ENCODE measurements around the gene SRCIN1.

The SRCIN1 gene

DNA sequence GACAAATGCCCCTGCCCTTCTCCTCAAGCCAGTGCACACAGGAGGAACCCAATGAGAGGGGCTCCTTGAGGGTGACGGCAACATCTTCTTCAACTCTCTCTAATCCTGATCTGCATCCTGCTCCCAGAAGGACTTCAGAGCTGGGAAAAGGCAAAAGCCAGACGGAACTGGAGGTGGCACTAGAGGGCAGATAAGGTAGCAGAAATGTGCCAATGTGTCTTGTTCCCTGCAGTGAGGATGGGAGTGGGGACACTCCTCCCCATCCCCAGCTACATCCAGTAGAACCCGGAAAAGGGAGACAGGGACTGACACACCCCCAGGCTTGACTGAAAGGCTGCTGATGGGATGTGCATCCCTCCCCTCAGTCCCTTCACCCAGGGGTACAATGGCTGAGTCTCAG lies 28.5 kb downstream of the SRCIN1 start:
- Mint-ChIP-seq H3K36me3 (ENCODE audit: low read depth) (no peaks in the 10 kb centered on the region), H3K4me3 (peak overlapping the region in 1 of 3 experiments; percentile 43), H3K27ac (no peak overlapping the region), H3K9me3 (no peaks in the 10 kb centered on the region), H3K4me1 (peaks cover 39% of the 10 kb centered on the region), H3K27me3 (ENCODE audit: low read depth) (peaks cover 82% of the 10 kb centered on the region)
- TF ChIP-seq, protein P1, sequence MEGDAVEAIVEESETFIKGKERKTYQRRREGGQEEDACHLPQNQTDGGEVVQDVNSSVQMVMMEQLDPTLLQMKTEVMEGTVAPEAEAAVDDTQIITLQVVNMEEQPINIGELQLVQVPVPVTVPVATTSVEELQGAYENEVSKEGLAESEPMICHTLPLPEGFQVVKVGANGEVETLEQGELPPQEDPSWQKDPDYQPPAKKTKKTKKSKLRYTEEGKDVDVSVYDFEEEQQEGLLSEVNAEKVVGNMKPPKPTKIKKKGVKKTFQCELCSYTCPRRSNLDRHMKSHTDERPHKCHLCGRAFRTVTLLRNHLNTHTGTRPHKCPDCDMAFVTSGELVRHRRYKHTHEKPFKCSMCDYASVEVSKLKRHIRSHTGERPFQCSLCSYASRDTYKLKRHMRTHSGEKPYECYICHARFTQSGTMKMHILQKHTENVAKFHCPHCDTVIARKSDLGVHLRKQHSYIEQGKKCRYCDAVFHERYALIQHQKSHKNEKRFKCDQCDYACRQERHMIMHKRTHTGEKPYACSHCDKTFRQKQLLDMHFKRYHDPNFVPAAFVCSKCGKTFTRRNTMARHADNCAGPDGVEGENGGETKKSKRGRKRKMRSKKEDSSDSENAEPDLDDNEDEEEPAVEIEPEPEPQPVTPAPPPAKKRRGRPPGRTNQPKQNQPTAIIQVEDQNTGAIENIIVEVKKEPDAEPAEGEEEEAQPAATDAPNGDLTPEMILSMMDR (IDR thresholded peaks at IDR 0.05; ENCODE audit: unreplicated experiment in 3 of 3) = no peak

DNA sequence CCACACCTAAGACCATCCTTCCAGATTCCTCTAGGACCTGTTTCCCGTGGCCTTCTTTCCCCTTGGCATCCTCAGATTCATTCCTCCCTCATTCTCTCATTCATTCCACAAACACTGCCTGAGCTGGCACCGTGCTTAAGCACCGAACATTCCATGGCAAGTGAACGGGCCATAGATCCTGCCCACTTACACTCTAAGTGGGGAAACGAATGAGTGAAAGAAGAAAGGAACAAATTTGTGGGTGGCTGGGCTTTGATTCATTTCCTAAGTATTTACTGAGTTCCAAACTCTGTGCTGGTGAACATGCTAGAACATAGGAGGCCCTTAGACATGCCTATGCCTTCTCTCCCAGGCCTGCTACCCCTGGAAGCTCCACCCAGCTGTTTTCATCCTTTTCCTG lies 30.0 kb downstream of the SRCIN1 start:
- no peaks in the 10 kb centered on the region for H3K36me3 Mint-ChIP-seq (ENCODE audit: low read depth)
- peak overlapping the region in 1 of 3 experiments; percentile 12 for H3K4me3 Mint-ChIP-seq
- peaks cover 43% of the 10 kb centered on the region for H3K4me1 Mint-ChIP-seq
- H3K27me3 Mint-ChIP-seq (ENCODE audit: low read depth) = peaks cover 86% of the 10 kb centered on the region
- no peak overlapping the region for H3K27ac Mint-ChIP-seq
- TF ChIP-seq, protein P1 (IDR thresholded peaks at IDR 0.05; ENCODE audit: unreplicated experiment in 3 of 3) = no peak
- no peaks in the 10 kb centered on the region for H3K9me3 Mint-ChIP-seq

DNA sequence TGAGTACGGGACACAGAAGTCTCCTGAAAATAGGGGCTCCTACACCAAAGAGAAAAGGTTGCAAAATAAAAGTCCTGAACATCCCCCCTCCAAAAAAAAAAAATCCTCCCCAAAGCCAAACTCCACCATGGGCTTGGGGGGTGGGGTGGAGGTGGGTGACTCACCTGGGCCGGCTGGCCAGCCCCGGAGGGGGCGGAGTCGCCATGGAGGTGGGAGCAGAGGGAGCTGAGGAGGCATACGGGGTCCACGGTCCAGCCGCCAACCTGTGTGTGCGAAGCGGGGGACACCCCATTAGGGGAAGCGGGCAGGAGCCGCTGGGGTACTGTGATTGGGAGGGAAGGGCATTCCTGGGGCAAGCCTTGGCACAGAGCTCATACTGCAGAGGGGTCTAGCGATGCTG lies 31.0 kb downstream of the SRCIN1 start:
- Mint-ChIP-seq H3K27ac (no peak overlapping the region), H3K27me3 (ENCODE audit: low read depth) (peaks cover 88% of the 10 kb centered on the region), H3K4me3 (no peak overlapping the region), H3K4me1 (peaks cover 38% of the 10 kb centered on the region), H3K36me3 (ENCODE audit: low read depth) (no peaks in the 10 kb centered on the region), H3K9me3 (no peaks in the 10 kb centered on the region)
- TF ChIP-seq, protein P1 (IDR thresholded peaks at IDR 0.05; ENCODE audit: unreplicated experiment in 3 of 3) = no peak

DNA sequence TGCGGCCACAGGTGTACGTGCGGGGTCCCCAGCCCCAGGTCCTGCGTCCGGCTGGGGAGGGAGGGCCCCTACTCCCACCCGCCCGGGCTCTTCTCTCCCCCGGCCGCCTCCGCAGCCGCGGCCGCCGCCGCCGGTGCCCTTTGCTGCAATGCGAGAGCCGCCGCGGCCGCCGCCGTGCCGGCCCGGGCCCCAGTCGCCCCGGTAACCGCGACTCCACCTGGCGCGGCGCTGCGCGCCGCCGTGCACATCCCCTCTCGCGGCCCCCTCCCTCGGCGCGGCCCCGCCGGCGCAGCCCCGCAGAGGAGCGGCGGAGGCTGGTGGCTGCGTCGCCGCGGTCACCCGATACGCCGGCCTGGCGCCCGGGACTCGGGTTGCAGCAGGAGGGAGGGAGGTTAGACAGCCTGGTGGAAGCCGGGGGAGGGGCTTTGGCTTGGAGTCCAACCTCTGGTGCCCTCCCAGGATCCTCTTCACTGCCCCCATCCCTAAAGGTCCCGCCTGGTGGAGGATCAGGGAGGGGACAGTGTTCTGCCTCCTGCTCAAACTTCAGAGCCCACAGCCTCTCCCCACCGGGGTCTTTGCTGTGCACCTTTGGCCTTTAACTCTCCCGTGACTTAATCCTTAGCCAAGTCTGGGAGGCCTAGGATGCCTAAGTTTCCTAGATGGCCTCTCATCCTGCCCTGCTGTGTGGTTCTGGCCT lies 32.9 kb downstream of the SRCIN1 start:
- Mint-ChIP-seq H3K27me3 (ENCODE audit: low read depth) (peaks cover 92% of the 10 kb centered on the region), H3K9me3 (no peaks in the 10 kb centered on the region), H3K36me3 (ENCODE audit: low read depth) (no peaks in the 10 kb centered on the region), H3K4me3 (peak overlapping the region; percentile 50 to 73 (median 71)), H3K27ac (no peak overlapping the region), H3K4me1 (peaks cover 36% of the 10 kb centered on the region)
- TF ChIP-seq, protein P1 (IDR thresholded peaks at IDR 0.05; ENCODE audit: unreplicated experiment in 3 of 3) = no peak

DNA sequence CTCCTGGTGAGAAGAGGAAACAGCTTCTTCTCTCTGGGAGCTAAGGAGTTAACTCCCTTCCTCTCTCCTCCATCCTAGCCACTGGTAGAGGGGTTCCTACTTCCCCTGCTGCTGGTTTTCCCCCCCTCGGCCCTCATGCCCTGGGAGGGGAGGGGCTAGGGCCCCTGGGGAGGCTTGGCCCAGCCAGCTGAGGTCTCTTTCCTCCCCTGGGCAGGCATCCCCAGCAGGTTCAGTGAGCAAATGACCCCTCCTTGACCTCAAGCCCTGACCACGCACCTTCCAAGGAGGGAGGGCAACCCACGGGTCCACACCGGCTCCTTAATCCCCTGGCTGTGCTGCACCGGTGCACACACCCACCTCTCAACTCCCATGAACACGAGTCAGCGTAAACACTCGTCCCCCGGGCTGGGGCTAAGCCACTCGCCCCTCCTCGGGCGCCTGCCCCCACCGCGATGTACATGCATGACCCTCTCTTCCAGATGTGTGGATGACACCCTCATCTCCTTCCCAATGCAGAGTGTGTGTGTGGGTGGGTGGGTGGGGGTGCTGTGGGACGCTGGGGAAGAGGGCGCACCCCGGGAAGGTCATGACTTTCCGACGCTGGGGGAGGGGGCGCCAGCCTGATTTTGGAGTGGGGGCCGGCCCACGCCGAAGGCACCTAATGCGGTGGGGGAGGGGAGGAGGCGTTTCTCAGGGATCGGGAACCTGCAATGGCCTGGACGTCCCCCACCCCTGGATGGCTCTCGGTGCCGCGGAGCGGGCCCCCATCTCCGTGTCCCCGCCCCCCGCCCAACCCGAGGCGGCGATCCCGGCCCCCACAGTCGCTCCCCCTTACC lies 33.7 kb downstream of the SRCIN1 start:
- Mint-ChIP-seq H3K9me3 (no peaks in the 10 kb centered on the region), H3K4me3 (peak overlapping the region; percentile 29 to 68 (median 48)), H3K27ac (no peak overlapping the region)

More for the DNA sequence above, 33.7 kb downstream of the SRCIN1 start:
- Mint-ChIP-seq H3K36me3 (ENCODE audit: low read depth) (no peaks in the 10 kb centered on the region), H3K4me1 (peaks cover 32% of the 10 kb centered on the region), H3K27me3 (ENCODE audit: low read depth) (peaks cover 91% of the 10 kb centered on the region)
- TF ChIP-seq, protein P1 (IDR thresholded peaks at IDR 0.05; ENCODE audit: unreplicated experiment in 3 of 3) = no peak

All from nephron (organoid).